B cell (primary cell): ENCODE results near the gene FITM1. TPM values are rescaled to one million over a fixed set of nuclear protein-coding genes. Genes with fewer than 3 reads are reported as not detected.

Experiments
- ATAC-seq: fragments of 200-7000 bp; cut with Tn5 transposase; one replicate; pipeline ENCODE4 v1.10.0; 2021; ENCODE audit warnings: low read depth, mild to moderate bottlenecking, moderate number of reproducible peaks, moderate library complexity
- CTCF ChIA-PET: fragments of 350-600 bp; sonication (Branson Sonifier 250); formaldehyde crosslinking; loops from one replicate; lab custom pipeline; 2021; ENCODE audit warnings: antibody characterized with exemption, inconsistent platforms; lab: Charles Lee
- POLR2A ChIA-PET: fragments of 350-600 bp; sonication (Branson Sonifier 250); formaldehyde crosslinking; loops from one replicate; lab custom pipeline; 2021; ENCODE audit warnings: antibody characterized with exemption; lab: Charles Lee
- DNase-seq: peaks from one replicate; pipeline ENCODE4 v3.0.0; 2013
- H2AFZ ChIP-seq: 2 replicates; pipeline ENCODE4 v1.6.1; 2012; ENCODE audit warnings: mild to moderate bottlenecking, low read depth, low read length; ENCODE audit not compliant: insufficient read depth, poor library complexity, severe bottlenecking
- H3K27ac ChIP-seq, 2 donors: 1 replicate in 1 of 2; 2 replicates in 1 of 2; pipeline ENCODE4 v1.5.1; 2012 to 2013; ENCODE audit warnings: low read length in 2 of 2, mild to moderate bottlenecking in 2 of 2, moderate library complexity in 1 of 2
- H3K27me3 ChIP-seq, 4 experiments: fragments of 200-600 bp in 1 of 4; sonication (generic) in 1 of 4; replicated peaks in 1 of 4; 1 replicate in 2 of 4; 2 replicates in 2 of 4; pipeline versions ENCODE4 v1.6.1 to v1.7.0; 2013 to 2016; ENCODE audit warnings: low read length in 3 of 4, mild to moderate bottlenecking in 2 of 4, mixed read lengths in 1 of 4, moderate library complexity in 1 of 4; ENCODE audit not compliant: insufficient read depth in 4 of 4, control insufficient read depth in 3 of 4; ENCODE audit errors: control extremely low read depth in 1 of 4
- H3K36me3 ChIP-seq, 2 experiments: replicated peaks in 1 of 2; 1 replicate in 1 of 2; 2 replicates in 1 of 2; pipeline versions ENCODE4 v1.6.1 to v1.7.1; 2013; ENCODE audit warnings: low read length in 1 of 2; ENCODE audit not compliant: insufficient read depth in 2 of 2, control insufficient read depth in 1 of 2; ENCODE audit errors: control extremely low read depth in 1 of 2, extremely low read depth in 1 of 2
- H3K4me1 ChIP-seq, 2 donors: fragments of 200-600 bp in 1 of 2; sonication (generic) in 1 of 2; 1 replicate in 1 of 2; 2 replicates in 1 of 2; pipeline versions ENCODE4 v1.5.1 to v1.6.1; 2013 to 2017; ENCODE audit warnings: low read length in 2 of 2; ENCODE audit not compliant: control insufficient read depth in 2 of 2, insufficient read depth in 2 of 2
- H3K4me2 ChIP-seq: replicated peaks from 2 replicates; pipeline ENCODE3; 2012; ENCODE audit warnings: mild to moderate bottlenecking, low read depth, low read length; ENCODE audit not compliant: poor library complexity, severe bottlenecking
- H3K4me3 ChIP-seq, 5 experiments: fragments of 200-600 bp in 1 of 5; sonication (generic) in 1 of 5; 1 replicate in 3 of 5; 2 replicates in 2 of 5; pipeline versions ENCODE4 v1.5.1 to v1.7.0; 2011 to 2016; ENCODE audit warnings: low read length in 4 of 5, mild to moderate bottlenecking in 4 of 5, low read depth in 2 of 5, control low read depth in 1 of 5, moderate library complexity in 1 of 5; ENCODE audit not compliant: insufficient read depth in 1 of 5; ENCODE audit errors: control extremely low read depth in 1 of 5, extremely low read depth in 1 of 5
- H3K79me2 ChIP-seq: fragments of 200-600 bp; sonication (generic); one replicate; pipeline ENCODE4 v1.6.0; 2016; ENCODE audit warnings: low read length; ENCODE audit not compliant: control insufficient read depth, insufficient read depth
- H3K9ac ChIP-seq: fragments of 200-600 bp; sonication (generic); 2 replicates; pipeline ENCODE4 v1.6.1; 2017; ENCODE audit warnings: mild to moderate bottlenecking, low read length, moderate library complexity
- H3K9me3 ChIP-seq, 3 donors: one replicate each; pipeline versions ENCODE4 v1.6.1 to v1.7.1; 2013; ENCODE audit warnings: low read length in 2 of 3; ENCODE audit not compliant: control insufficient read depth in 2 of 3, insufficient read depth in 1 of 3; ENCODE audit errors: control extremely low read depth in 1 of 3
- H4K20me1 ChIP-seq: 2 replicates; pipeline ENCODE4 v1.6.0; 2012; ENCODE audit warnings: mild to moderate bottlenecking, low read length; ENCODE audit not compliant: insufficient read depth, control insufficient read depth, poor library complexity, severe bottlenecking
- H3K27ac Mint-ChIP-seq: one replicate; pipeline ENCODE4 v1.8.0; 2021; ENCODE audit warnings: mixed read lengths
- H3K27me3 Mint-ChIP-seq: one replicate; pipeline ENCODE4 v1.8.0; 2021; ENCODE audit warnings: mixed read lengths
- H3K4me1 Mint-ChIP-seq: one replicate; pipeline ENCODE4 v1.8.0; 2021; ENCODE audit warnings: mixed read lengths
- H3K4me3 Mint-ChIP-seq: one replicate; pipeline ENCODE4 v1.8.0; 2021; ENCODE audit warnings: mixed read lengths
- H3K9me3 Mint-ChIP-seq: one replicate; pipeline ENCODE4 v1.8.0; 2022; ENCODE audit warnings: mixed read lengths; ENCODE audit not compliant: insufficient read depth
- EZH2 ChIP-seq: IDR thresholded peaks from 2 replicates; pipeline ENCODE4 v1.6.1; 2012; ENCODE audit warnings: borderline replicate concordance, low read depth, mild to moderate bottlenecking, moderate library complexity, low read length; ENCODE audit not compliant: insufficient read depth, poor library complexity, severe bottlenecking
- WGBS: methylation state at CpG from one replicate; pipeline ENCODE4 v1.1.5; 2013; ENCODE audit warnings: missing lambda C conversion rate; ENCODE audit not compliant: insufficient coverage; 5-methylcytosine and 5-hydroxymethylcytosine counted together
- intact Hi-C: fragments of 100-400 bp; cut with micrococcal nuclease; formaldehyde crosslinking; loops from one replicate; pipeline ENCODE4 v1.10.0; 2022
- polyA plus RNA-seq: library from polyadenylated mRNA; depleted of rRNA; stranded (reverse); fragments of >200 nt; gene quantifications from 2 replicates; pipeline ENCODE4 v1.2.3, GENCODE V29; 2012
- total RNA-seq, 2 donors: library from RNA; stranded (reverse); fragments of 120-200 nt in 1 of 2; gene quantifications; 1 replicate in 1 of 2; 2 replicates in 1 of 2; pipeline versions ENCODE4 v1.2.3 to v1.2.4, GENCODE V29; 2013 to 2022
- TF ChIP-seq, protein P1 (sequence below): fragments of 200-600 bp; IDR thresholded peaks from one replicate; pipeline ENCODE4 v1.8.0; 2022; ENCODE audit warnings: antibody characterized with exemption, mild to moderate bottlenecking

Gene FITM1
- total and polyA plus RNA-seq, 2 donors (not counting 1 experiment from before 2014, with no cell fraction given), result 2.6 to 3.3 TPM

DNA sequence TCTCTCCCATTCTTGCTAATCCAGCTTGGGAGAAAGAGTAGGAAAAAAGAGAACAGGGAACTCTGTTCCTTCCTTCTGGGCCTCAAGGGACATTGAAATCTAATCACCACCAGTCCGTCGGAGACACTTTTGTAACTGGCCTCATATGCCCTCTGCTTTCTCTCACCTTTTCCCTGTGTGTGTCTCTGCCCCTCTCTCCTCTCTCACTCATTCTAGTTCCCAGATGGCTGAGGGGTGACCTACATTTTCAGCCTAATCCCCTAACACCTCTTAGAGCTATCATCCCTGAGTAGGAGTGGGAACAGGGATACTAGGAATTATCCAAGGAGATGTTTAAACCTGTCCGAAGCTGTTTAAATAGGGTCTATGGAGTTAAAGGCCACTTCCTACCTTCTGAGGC is 45.2 kb upstream of the FITM1 start:
- Histone ChIP-seq H3K4me1 (peaks cover 12 to 17% of the 10 kb centered on the region in 2 donors), H4K20me1 (no peaks in the 10 kb centered on the region), H3K27me3 (no peaks in the 10 kb centered on the region), H3K79me2 (peaks cover 4% of the 10 kb centered on the region), H3K4me2 (no peak overlapping the region), H2AFZ (no peak overlapping the region), H3K9me3 (no peaks in the 10 kb centered on the region), H3K4me3 (no peak overlapping the region), H3K36me3 (no peaks in the 10 kb centered on the region), H3K27ac (no peak overlapping the region), H3K9ac (no peak overlapping the region)
- H3K4me3 Mint-ChIP-seq, result no peak overlapping the region
- DNase-seq (no peak), ATAC-seq (no peak)
- intact Hi-C loops, result no loop called here
- H3K27me3 Mint-ChIP-seq, result no peaks in the 10 kb centered on the region
- no peaks in the 10 kb centered on the region for H3K9me3 Mint-ChIP-seq
- no peak overlapping the region for H3K27ac Mint-ChIP-seq
- TF ChIP-seq, protein P1, sequence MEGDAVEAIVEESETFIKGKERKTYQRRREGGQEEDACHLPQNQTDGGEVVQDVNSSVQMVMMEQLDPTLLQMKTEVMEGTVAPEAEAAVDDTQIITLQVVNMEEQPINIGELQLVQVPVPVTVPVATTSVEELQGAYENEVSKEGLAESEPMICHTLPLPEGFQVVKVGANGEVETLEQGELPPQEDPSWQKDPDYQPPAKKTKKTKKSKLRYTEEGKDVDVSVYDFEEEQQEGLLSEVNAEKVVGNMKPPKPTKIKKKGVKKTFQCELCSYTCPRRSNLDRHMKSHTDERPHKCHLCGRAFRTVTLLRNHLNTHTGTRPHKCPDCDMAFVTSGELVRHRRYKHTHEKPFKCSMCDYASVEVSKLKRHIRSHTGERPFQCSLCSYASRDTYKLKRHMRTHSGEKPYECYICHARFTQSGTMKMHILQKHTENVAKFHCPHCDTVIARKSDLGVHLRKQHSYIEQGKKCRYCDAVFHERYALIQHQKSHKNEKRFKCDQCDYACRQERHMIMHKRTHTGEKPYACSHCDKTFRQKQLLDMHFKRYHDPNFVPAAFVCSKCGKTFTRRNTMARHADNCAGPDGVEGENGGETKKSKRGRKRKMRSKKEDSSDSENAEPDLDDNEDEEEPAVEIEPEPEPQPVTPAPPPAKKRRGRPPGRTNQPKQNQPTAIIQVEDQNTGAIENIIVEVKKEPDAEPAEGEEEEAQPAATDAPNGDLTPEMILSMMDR, result no peak
- no peak for TF ChIP-seq EZH2
- peaks cover 18% of the 10 kb centered on the region for H3K4me1 Mint-ChIP-seq
- WGBS, result 100% methylated on average over 2 of the region's 3 CpGs
- POLR2A ChIA-PET, result no interaction called here
- CTCF ChIA-PET, result interaction anchor here (1.2 to 8.0 kb wide), 3 partner anchors 23 to 28 kb away, joined by 3 to 75 read pairs (median 17); no protein-coding TSS in a partner anchor

DNA sequence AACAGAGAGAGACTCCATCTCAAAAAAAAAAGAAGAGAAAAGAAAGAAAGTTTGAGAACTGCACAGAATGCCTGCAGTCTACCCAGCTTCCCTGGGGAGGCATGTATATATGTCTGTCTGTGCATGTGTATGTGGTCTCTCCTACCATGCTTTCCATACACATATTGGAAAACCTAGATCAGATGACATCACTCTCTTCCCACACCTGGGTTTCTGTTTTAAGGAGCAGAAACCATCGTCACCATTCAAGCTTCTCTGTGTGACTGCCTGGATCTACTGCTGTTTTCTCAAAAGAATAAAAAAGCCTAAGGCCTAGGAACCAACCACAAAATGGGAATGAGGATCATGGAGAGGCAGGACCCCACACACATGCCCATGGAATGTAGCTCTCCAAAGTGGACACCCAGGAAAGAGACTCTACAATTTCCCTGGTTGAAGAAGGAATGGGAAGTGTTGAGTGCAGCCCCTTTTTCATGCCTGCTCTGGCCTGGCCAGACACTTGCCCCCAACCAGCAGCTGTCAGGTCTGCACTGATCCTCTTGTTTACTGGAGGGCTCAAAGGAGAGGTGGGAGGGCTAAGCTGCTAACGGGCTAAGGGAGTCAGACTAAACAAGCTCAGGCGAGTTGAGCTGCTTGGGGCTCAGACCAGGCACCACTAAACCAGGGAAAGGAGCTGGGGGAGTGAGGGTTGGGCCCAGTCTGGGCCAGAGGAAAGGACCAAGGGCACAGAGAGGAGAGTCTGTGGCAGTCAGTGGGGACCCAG is 44.1 kb upstream of the FITM1 start:
- H3K27ac ChIP-seq, result no peak overlapping the region
- Mint-ChIP-seq H3K27ac (no peak overlapping the region), H3K9me3 (no peaks in the 10 kb centered on the region), H3K4me1 (peaks cover 17% of the 10 kb centered on the region), H3K4me3 (no peak overlapping the region), H3K27me3 (no peaks in the 10 kb centered on the region)
- H3K9me3 ChIP-seq, result no peaks in the 10 kb centered on the region
- ChIA-PET POLR2A (no interaction called here), CTCF (interaction anchor here (1.2 to 8.0 kb wide), 3 partner anchors 22 to 32 kb away, joined by 3 to 75 read pairs (median 17); no protein-coding TSS in a partner anchor)
- peaks cover 4% of the 10 kb centered on the region for H3K79me2 ChIP-seq
- ATAC-seq, result no peak
- H3K4me2 ChIP-seq, result no peak overlapping the region
- no peak overlapping the region for H3K4me3 ChIP-seq
- DNase-seq, result no peak
- no peak overlapping the region for H3K9ac ChIP-seq
- WGBS, result 90% methylated on average over 3 of the region's 3 CpGs
- TF ChIP-seq, protein P1, result no peak
- no peak for TF ChIP-seq EZH2
- H3K4me1 ChIP-seq, result peaks cover 5 to 16% of the 10 kb centered on the region in 2 donors
- H4K20me1 ChIP-seq, result no peaks in the 10 kb centered on the region
- intact Hi-C loops, result no loop called here
- no peaks in the 10 kb centered on the region for H3K36me3 ChIP-seq
- H3K27me3 ChIP-seq, result no peaks in the 10 kb centered on the region
- no peak overlapping the region for H2AFZ ChIP-seq
